Hepatocyte (in vitro differentiated cells): ENCODE data around the gene TRPM5. TPM values are rescaled to one million over a fixed set of nuclear protein-coding genes. Genes with fewer than 3 reads are reported as not detected.

Experiments
- DNase-seq: peaks from one replicate; pipeline ENCODE4 v3.0.0-alpha.2; 2016; ENCODE audit warnings: low spot score
- H2AFZ ChIP-seq: fragments of 200-600 bp; sonication (generic); 2 replicates; pipeline ENCODE4 v1.6.0; 2016; ENCODE audit warnings: antibody characterized with exemption, mild to moderate bottlenecking
- H3K27ac ChIP-seq: fragments of 200-600 bp; sonication (generic); 2 replicates; pipeline ENCODE4 v1.5.1; 2016; ENCODE audit warnings: mild to moderate bottlenecking
- H3K27me3 ChIP-seq: fragments of 200-600 bp; sonication (generic); 2 replicates; pipeline ENCODE4 v1.6.1; 2016
- H3K36me3 ChIP-seq: fragments of 200-600 bp; sonication (generic); replicated peaks from 2 replicates; pipeline ENCODE4 v1.5.1; 2016; ENCODE audit warnings: low read depth; ENCODE audit not compliant: insufficient read depth
- H3K4me1 ChIP-seq: fragments of 200-600 bp; sonication (generic); 2 replicates; pipeline ENCODE4 v1.5.1; 2016; ENCODE audit warnings: mild to moderate bottlenecking, moderate library complexity; ENCODE audit not compliant: insufficient read depth
- H3K4me2 ChIP-seq: fragments of 200-600 bp; sonication (generic); 2 replicates; pipeline ENCODE4 v1.6.0; 2016
- H3K4me3 ChIP-seq: fragments of 200-600 bp; sonication (generic); 2 replicates; pipeline ENCODE4 v1.5.1; 2016; ENCODE audit warnings: mild to moderate bottlenecking
- H3K79me2 ChIP-seq: fragments of 200-600 bp; sonication (generic); 2 replicates; pipeline ENCODE4 v1.6.0; 2017; ENCODE audit warnings: mild to moderate bottlenecking
- H3K9me2 ChIP-seq: fragments of 200-600 bp; sonication (generic); replicated peaks from 2 replicates; pipeline ENCODE4 v1.6.0; 2017; ENCODE audit warnings: mild to moderate bottlenecking; ENCODE audit not compliant: insufficient read depth
- H3K9me3 ChIP-seq: fragments of 200-600 bp; sonication (generic); 2 replicates; pipeline ENCODE4 v1.5.1; 2016; ENCODE audit warnings: low read depth, mild to moderate bottlenecking
- H4K20me1 ChIP-seq: fragments of 200-600 bp; sonication (generic); 2 replicates; pipeline ENCODE4 v1.6.0; 2016; ENCODE audit warnings: mild to moderate bottlenecking; ENCODE audit not compliant: insufficient read depth, poor library complexity, severe bottlenecking
- CTCF ChIP-seq: fragments of 200-600 bp; sonication (generic); IDR thresholded peaks from 2 replicates; pipeline ENCODE4 v1.5.1; 2016; ENCODE audit warnings: antibody characterized with exemption, mild to moderate bottlenecking; ENCODE audit not compliant: poor library complexity
- EZH2 ChIP-seq: fragments of 200-600 bp; sonication (generic); IDR thresholded peaks from 2 replicates; pipeline ENCODE4 v1.6.1; 2016; ENCODE audit warnings: antibody characterized with exemption, mild to moderate bottlenecking, borderline replicate concordance
- EZH2phosphoT487 ChIP-seq: fragments of 200-600 bp; sonication (generic); IDR thresholded peaks from one replicate; pipeline ENCODE4 v1.6.1; 2018; ENCODE audit warnings: antibody characterized with exemption, mild to moderate bottlenecking, low read depth, moderate library complexity; ENCODE audit not compliant: unreplicated experiment, severe bottlenecking
- WGBS: methylation state at CpG from one replicate; pipeline ENCODE4 v1.1.6; 2016; ENCODE audit warnings: low lambda C conversion rate; ENCODE audit errors: missing lambda C conversion rate; 5-methylcytosine and 5-hydroxymethylcytosine counted together
- polyA plus RNA-seq: library from polyadenylated mRNA; unstranded; fragments of >200 nt; fragmentation: Nextera tagmentation; extraction: Ambion mirVana; gene quantifications from 2 replicates; pipeline ENCODE4 v1.2.1, GENCODE V29; 2016
- total RNA-seq: library from RNA; depleted of rRNA; stranded (reverse); fragments of >200 nt; gene quantifications from 2 replicates; pipeline ENCODE4 v1.2.3, GENCODE V29; 2014

Gene TRPM5
- total and polyA plus RNA-seq, 2 experiments from 2014 or later = 0.07 to 0.13 TPM

DNA sequence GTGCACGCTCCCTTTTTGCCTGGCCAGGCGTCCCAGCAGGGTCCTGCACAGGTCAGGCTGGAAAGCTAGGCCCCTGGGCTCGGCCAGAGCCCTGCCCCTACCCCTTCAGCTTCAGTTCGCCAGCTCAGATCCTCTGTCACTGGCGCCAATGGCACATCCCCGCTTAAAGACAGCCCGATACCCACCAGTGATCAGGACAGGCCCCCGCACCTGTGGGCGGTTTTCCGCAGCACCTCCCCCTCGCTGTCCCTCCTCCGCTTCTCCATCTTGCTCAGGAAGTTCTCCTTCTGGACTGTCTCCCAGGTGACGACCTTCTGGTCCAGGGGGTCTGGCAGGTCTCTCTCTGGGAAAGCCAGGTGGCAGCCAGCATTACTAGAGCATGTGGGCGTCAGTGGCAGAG lies 37.9 kb downstream of the TRPM5 start:
- no peaks in the 10 kb centered on the region for H3K9me2 ChIP-seq
- no peaks in the 10 kb centered on the region for H3K36me3 ChIP-seq
- no peak overlapping the region for H2AFZ ChIP-seq
- DNase-seq = no peak
- peaks cover 30% of the 10 kb centered on the region for H3K4me1 ChIP-seq
- H3K79me2 ChIP-seq = peaks cover 9% of the 10 kb centered on the region
- H4K20me1 ChIP-seq = no peaks in the 10 kb centered on the region
- no peaks in the 10 kb centered on the region for H3K27me3 ChIP-seq
- WGBS = 93% methylated on average over 14 of the region's 14 CpGs
- no peak overlapping the region for H3K4me2 ChIP-seq
- no peak for TF ChIP-seq CTCF
- TF ChIP-seq EZH2phosphoT487 = no peak
- TF ChIP-seq EZH2 = no peak
- no peaks in the 10 kb centered on the region for H3K9me3 ChIP-seq
- no peak overlapping the region for H3K4me3 ChIP-seq
- H3K27ac ChIP-seq = no peak overlapping the region

- no peaks in the 10 kb centered on the region for H3K36me3 ChIP-seq
- no peak for DNase-seq
- peaks cover 16% of the 10 kb centered on the region for H3K79me2 ChIP-seq
- no peak for TF ChIP-seq EZH2phosphoT487
- TF ChIP-seq CTCF = no peak
- no peak for TF ChIP-seq EZH2
- no peaks in the 10 kb centered on the region for H3K27me3 ChIP-seq
- H3K9me3 ChIP-seq = no peaks in the 10 kb centered on the region
- WGBS = 93% methylated on average over 12 of the region's 12 CpGs
- H4K20me1 ChIP-seq = no peaks in the 10 kb centered on the region
- peaks cover 24% of the 10 kb centered on the region for H3K4me1 ChIP-seq
- no peak overlapping the region for H3K27ac ChIP-seq
- H3K9me2 ChIP-seq = no peaks in the 10 kb centered on the region
- no peak overlapping the region for H3K4me3 ChIP-seq
- H2AFZ ChIP-seq = no peak overlapping the region
- H3K4me2 ChIP-seq = no peak overlapping the region
Observed at GRCh38 chr11:2404735-2405196, 39.5 kb downstream of the TRPM5 start.

GRCh38 chr11:2402890-2403645 lies 41.2 kb downstream of the TRPM5 start:
- no peak overlapping the region for H2AFZ ChIP-seq
- H3K27ac ChIP-seq = no peak overlapping the region
- peaks cover 21% of the 10 kb centered on the region for H3K4me1 ChIP-seq
- DNase-seq = no peak
- H3K27me3 ChIP-seq = no peaks in the 10 kb centered on the region
- peaks cover 22% of the 10 kb centered on the region for H3K79me2 ChIP-seq
- H3K9me2 ChIP-seq = no peaks in the 10 kb centered on the region
- no peaks in the 10 kb centered on the region for H4K20me1 ChIP-seq
- no peak overlapping the region for H3K4me3 ChIP-seq
- WGBS = 93% methylated on average over 31 of the region's 31 CpGs
- H3K9me3 ChIP-seq = no peaks in the 10 kb centered on the region
- H3K36me3 ChIP-seq = no peaks in the 10 kb centered on the region
- H3K4me2 ChIP-seq = no peak overlapping the region
- TF ChIP-seq EZH2phosphoT487 (no peak), EZH2 (no peak), CTCF (no peak)
